GM18867 (cell line): Measurements from ENCODE around the gene CUL1.

ENCODE experiments used
- ATAC-seq: cut with Tn5 transposase; IDR thresholded peaks from one replicate; pipeline ENCODE4 v1.9.1; 2021; ENCODE audit warnings: mild to moderate bottlenecking, moderate library complexity; ENCODE audit not compliant: unreplicated experiment

Gene CUL1

GRCh38 chr7:148698397-148699023 is at the start of gene CUL1:
Gene CUL1, plus strand, starts transcription at chr7:148698903. Its CDS starts 31,220 bp downstream, at chr7:148730123.
- ATAC-seq: peak; percentile 83

GRCh38 chr7:148650232-148650858 is 48.4 kb upstream of the CUL1 start:
- no peak for ATAC-seq

GRCh38 chr7:148652773-148653172 is 45.9 kb upstream of the CUL1 start:
- no peak for ATAC-seq

DNA sequence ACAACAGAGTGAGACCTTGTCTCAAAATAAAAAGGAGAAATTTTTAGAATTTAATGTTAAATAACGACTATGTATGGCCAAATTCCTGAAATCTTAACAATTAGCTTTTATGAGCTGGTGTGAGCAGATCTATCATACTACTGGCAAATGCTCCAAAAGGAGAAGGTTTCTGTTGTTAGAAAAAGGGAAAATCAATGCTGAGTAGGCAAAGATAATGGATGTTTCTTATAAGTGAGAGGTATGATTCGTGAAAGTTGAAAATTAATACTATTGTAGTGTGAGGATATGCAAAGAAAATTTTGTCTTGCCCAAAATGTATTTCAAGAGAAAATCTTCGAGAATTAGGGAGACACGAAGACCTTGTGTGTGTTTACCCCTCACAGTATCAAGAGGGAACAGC is 40.8 kb upstream of the CUL1 start:
- no peak for ATAC-seq

GRCh38 chr7:148661471-148661870 is 37.2 kb upstream of the CUL1 start:
- no peak for ATAC-seq

DNA sequence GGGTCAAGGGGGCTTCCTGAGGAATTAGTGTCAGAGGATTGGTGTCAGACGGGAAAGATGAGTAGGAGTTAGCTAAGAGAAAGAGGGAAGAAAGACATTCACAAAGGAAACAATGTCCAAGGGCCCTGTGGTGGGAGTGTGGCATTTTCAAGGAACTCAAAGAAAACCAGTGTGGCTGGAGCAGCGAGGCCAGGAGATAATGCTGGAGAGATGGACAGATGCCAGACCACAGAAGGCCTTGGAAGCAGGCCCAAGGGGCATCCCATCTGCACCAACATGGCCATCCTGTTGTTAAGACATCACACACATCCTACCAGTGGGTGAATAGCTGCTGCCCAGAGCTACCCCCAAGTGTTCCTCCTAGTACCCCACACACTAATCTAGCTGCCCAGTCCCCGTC is 36.1 kb upstream of the CUL1 start:
- no peak for ATAC-seq

DNA sequence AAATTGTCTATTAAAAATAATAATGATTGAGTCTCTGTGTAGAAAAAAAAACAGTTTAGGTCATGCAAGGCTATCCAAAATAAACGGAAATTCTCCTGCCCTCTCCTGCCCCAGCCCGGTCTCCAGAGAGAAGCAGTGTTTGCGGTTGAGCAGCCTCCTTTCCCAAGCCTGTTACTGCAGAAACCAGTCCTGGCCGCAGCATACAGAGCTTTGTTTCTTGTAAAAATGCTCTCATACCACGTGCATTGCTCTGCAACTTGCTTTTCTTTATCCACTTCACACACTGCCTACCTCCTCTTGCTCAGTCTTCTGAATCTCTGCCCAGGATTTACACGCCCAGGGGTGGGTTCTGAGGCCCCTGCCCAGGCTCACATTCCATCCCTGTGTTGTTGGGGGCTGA is 34.4 kb upstream of the CUL1 start:
- no peak for ATAC-seq

DNA sequence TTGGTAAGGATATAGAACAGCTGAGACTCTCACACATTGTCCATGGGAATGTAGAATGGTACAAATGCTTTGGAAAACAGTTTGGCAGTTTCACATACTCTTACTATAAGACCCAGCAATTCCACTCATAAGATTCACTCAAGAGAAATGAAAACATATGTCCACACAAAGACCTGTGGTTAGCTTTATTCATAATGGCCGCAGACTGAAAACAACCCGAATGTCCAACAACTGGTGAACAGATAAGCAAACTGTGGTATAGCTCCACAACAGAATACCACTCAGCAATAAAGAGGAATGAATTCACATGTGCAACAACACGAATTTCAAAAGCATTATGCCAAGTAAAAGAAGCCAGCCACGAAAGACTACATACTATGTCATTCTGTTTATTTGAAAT is 33.5 kb upstream of the CUL1 start:
- no peak for ATAC-seq

GRCh38 chr7:148669927-148670326 is 28.8 kb upstream of the CUL1 start:
- no peak for ATAC-seq

GRCh38 chr7:148670374-148670773 is 28.3 kb upstream of the CUL1 start:
- no peak for ATAC-seq

- ATAC-seq: no peak
Measured at GRCh38 chr7:148670807-148671206, 27.9 kb upstream of the CUL1 start.

GRCh38 chr7:148672041-148672440 is 26.7 kb upstream of the CUL1 start:
- no peak for ATAC-seq

DNA sequence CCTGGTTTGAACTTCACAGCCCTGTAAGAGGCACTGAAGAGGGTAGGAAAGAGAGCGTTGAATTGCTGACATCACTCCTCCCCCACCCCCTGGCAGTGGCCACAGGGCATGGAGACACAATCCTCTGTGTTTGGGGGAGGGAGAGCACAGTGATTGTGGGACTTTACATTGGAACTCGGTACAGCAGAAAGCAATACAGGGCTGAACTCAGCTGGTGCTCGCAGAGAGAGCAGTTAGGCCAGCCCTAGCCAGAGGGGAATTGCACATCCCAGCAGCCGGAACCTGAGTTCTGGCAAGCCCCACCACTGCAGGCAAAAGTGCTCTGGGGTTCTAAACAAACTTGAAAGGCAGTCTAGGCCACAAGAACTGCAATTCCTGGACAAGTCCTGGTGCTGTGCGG is 24.0 kb upstream of the CUL1 start:
- ATAC-seq: no peak

DNA sequence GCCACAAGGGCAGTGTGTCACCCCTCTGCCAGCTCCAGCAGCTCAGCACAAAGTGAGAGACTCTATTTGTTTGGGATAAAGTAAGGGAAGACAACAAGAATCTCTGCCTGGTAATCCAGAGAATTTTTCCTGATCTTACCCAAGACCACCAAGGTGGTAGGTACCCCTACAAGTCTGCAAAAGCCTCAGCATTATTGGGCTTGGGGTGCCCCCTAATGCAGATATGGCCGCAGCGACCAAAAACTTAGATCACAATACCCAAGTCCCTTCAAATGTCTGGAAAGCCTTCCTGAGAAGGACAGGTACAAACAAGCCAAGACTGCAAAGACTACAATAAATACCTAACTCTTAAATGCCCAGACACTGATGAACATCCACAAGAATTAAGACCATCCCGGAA is 22.4 kb upstream of the CUL1 start:
- no peak for ATAC-seq

- ATAC-seq: no peak
Measured at GRCh38 chr7:148681821-148682220, 16.9 kb upstream of the CUL1 start.

DNA sequence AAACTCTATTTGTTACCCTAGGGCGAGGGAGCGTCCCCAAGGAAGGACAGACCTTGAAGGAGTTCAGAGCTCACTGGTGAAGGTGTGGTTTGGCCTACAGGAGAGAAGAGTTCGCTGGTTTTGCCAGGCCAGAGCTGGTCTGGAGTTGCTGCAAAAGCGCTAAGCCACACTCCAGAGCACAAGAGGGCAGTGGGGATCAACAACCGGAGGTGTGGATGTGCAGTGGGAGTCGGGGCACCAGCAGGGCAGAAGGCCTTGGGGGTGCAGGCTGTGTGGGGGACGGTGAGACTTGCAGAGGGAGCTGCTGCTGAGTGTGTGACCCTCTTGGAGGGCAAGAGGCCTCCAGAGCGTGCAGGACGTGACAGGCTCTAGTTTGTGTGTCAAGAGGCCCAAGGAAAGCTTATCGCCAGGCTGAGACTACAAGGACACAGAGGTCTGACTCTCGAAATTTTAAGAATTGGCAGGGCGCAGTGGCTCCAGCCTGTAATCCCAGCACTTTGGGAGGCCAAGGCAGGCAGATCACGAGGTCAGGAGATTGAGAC is 14.3 kb upstream of the CUL1 start:
- no peak for ATAC-seq

DNA sequence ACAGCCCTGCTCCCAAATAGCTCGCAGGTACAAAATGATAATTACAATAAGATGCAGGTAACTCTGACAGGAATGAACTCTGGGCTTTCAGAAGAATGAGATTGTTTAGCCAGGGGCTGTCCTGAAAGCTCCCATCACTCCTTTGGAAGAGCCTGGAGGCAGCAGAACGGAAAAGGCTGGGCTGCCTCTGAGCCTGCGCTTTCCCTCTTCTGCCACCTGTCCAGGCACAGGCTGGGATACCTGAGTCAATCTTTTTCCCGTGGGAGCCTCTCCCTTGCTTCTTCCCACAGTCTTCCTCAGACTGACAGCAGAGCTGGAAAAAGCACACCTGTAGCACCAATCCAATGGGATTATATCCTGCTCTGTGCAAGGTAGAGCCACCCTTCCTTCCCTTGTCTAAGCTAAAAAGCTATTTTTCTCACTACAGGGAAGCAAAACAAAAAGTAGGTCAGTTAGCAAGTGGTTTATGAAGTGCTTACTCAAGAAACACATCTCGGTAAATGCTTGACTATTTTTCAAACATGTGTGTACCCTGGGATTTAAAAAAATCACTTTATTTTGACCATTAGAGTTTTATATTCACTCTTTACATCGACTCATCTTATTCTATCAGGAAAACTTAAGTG is 12.3 kb upstream of the CUL1 start:
- ATAC-seq: no peak

DNA sequence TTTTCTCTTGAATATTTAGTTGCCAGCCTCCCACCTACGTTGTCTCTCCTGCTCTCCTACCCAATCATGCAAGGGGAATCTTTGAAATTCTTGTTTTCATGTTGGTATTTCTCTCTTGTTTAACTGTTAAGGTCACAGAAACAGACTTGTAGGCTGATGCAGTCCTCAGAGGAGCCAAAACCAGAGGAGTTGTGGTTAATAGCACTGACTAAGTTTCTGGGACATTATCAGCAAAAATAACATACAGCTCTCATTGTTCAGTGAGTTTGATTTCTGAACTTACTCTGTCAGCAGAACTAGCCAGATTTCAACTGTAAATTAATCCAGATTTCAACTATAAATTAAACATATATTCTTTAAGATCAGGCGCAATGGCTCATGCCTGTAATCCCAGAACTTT is 11.1 kb upstream of the CUL1 start:
- no peak for ATAC-seq

- no peak for ATAC-seq
Measured at GRCh38 chr7:148688526-148688925, 10.2 kb upstream of the CUL1 start.

DNA sequence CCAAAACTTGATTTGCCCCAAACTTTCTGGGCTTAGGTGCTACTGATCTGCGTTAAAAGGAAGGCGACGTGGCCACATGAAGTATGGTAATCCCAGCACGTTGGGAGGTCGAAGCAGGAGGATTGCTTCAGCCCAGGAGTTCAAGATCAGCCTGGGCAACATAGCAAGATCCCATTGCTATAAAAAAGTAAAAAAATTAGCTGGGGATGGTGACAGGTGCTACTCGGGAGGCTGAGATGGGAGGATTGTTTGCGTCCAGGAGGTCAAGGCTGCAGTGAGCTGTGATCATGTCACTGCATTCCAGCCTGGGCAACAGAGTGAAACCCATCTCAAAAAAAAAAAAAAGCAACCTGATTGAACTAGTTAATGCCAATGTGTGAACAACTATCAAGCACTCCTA is 5.1 kb upstream of the CUL1 start:
- no peak for ATAC-seq

- ATAC-seq: no peak
Measured at GRCh38 chr7:148694631-148695030, 4.1 kb upstream of the CUL1 start.

GRCh38 chr7:148695953-148696352 is 2.8 kb upstream of the CUL1 start:
- no peak for ATAC-seq
